Stimulated activated CD4-positive, alpha-beta T cell treated with anti-CD3 and anti-CD28 coated beads, TNF-alpha, amount 100 ng/mL, for 4 hours (primary cell): Measurements from ENCODE around the gene FOXN4.
"Not testable (repeated sequence)": the region's sequence is repeated elsewhere in the genome, so short reads cannot be mapped to it uniquely, and the experiment has no call there.

Source experiments
- DNase-seq, 3 experiments: peaks; one replicate each; pipeline ENCODE4 v3.0.0-alpha.2; 2020; ENCODE audit warnings: low read depth in 3 of 3

Gene FOXN4

GRCh38 chr12:109308534-109309380 is at the start of gene FOXN4:
Gene FOXN4, minus strand, starts transcription at chr12:109309284. Its CDS starts 963 bp downstream, at chr12:109308321.
- DNase-seq = no peak

- no peak for DNase-seq
Measured at GRCh38 chr12:109358154-109358869, 49.2 kb upstream of the FOXN4 start.

- no peak for DNase-seq
Measured at GRCh38 chr12:109357032-109357431, 47.9 kb upstream of the FOXN4 start.

GRCh38 chr12:109356577-109356976 is 47.5 kb upstream of the FOXN4 start:
- DNase-seq = no peak

- no peak for DNase-seq
Measured at GRCh38 chr12:109352184-109352583, 43.1 kb upstream of the FOXN4 start.

GRCh38 chr12:109347589-109347988 is 38.5 kb upstream of the FOXN4 start, which contains the start of gene MYO1H:
Gene MYO1H, plus strand, starts transcription at chr12:109347900. Its CDS starts 61 bp downstream, at chr12:109347961.
- no peak for DNase-seq

GRCh38 chr12:109346920-109347319 is 37.8 kb upstream of the FOXN4 start:
- no peak for DNase-seq

GRCh38 chr12:109345428-109345827 is 36.3 kb upstream of the FOXN4 start:
- DNase-seq = no peak

- DNase-seq = no peak
Measured at GRCh38 chr12:109343677-109344076, 34.6 kb upstream of the FOXN4 start.

- DNase-seq = no peak
Measured at GRCh38 chr12:109336593-109336992, 27.5 kb upstream of the FOXN4 start.

- no peak for DNase-seq
Measured at GRCh38 chr12:109334887-109335286, 25.8 kb upstream of the FOXN4 start.

- no peak for DNase-seq
Measured at GRCh38 chr12:109331301-109331952, 22.3 kb upstream of the FOXN4 start.

- DNase-seq = no peak
Measured at GRCh38 chr12:109330282-109331230, 21.5 kb upstream of the FOXN4 start.

- DNase-seq = no peak
Measured at GRCh38 chr12:109329686-109330085, 20.6 kb upstream of the FOXN4 start.

GRCh38 chr12:109329003-109329402 is 19.9 kb upstream of the FOXN4 start:
- DNase-seq = no peak

- not testable (repeated sequence) for DNase-seq
Measured at GRCh38 chr12:109321294-109321693, 12.2 kb upstream of the FOXN4 start.

GRCh38 chr12:109310247-109311125 is 1.4 kb upstream of the FOXN4 start:
- DNase-seq = no peak

- no peak for DNase-seq
Measured at GRCh38 chr12:109309381-109310246, 530 bp upstream of the FOXN4 start.

- DNase-seq = no peak
Measured at GRCh38 chr12:109307051-109307450, 2.0 kb downstream of the FOXN4 start.
